Measurements from ENCODE around the gene ZNF362. TPM values are rescaled to one million over a fixed set of nuclear protein-coding genes. Genes with fewer than 3 reads are reported as not detected.

Gene ZNF362
- total RNA-seq, 4 donors from 2014 or later: 20.7 to 44.1 (median 26.7) TPM

GRCh38 chr1:33346533-33346926, 90.2 kb downstream of the ZNF362 start:
- TF ChIP-seq POLR2A (IDR thresholded peaks at IDR 0.05): no peak
- TF ChIP-seq, protein P1, sequence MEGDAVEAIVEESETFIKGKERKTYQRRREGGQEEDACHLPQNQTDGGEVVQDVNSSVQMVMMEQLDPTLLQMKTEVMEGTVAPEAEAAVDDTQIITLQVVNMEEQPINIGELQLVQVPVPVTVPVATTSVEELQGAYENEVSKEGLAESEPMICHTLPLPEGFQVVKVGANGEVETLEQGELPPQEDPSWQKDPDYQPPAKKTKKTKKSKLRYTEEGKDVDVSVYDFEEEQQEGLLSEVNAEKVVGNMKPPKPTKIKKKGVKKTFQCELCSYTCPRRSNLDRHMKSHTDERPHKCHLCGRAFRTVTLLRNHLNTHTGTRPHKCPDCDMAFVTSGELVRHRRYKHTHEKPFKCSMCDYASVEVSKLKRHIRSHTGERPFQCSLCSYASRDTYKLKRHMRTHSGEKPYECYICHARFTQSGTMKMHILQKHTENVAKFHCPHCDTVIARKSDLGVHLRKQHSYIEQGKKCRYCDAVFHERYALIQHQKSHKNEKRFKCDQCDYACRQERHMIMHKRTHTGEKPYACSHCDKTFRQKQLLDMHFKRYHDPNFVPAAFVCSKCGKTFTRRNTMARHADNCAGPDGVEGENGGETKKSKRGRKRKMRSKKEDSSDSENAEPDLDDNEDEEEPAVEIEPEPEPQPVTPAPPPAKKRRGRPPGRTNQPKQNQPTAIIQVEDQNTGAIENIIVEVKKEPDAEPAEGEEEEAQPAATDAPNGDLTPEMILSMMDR (IDR thresholded peaks at IDR 0.05): no peak
- peaks cover 66 to 72% of the 10 kb centered on the region in 2 donors for H3K4me1 ChIP-seq
- WGBS, 2 donors: 43 to 47% methylated on average over 3 of the region's 3 CpGs

GRCh38 chr1:33346927-33347649, 90.8 kb downstream of the ZNF362 start:
- peak; percentile 48 to 53 for DNase-seq
- H3K27ac ChIP-seq: peak overlapping the region; percentile 94 to 96 (median 95)
- peaks cover 60 to 66% of the 10 kb centered on the region in 2 donors for H3K4me1 ChIP-seq
- no peaks in the 10 kb centered on the region for H3K9me3 ChIP-seq
- peak overlapping the region in 1 of 3 donors; percentile 65 for H3K4me3 ChIP-seq (replicated peaks in 1 of 3)
- intact Hi-C loops (cut with DNase I): no loop called here
- TF ChIP-seq, protein P1 (IDR thresholded peaks at IDR 0.05): no peak
- TF ChIP-seq POLR2A (IDR thresholded peaks at IDR 0.05): peak in 1 of 2 donors; percentile 56
- WGBS, 2 donors: 12 to 17% methylated on average over 2 of the region's 2 CpGs
- H3K27me3 ChIP-seq: no peaks in the 10 kb centered on the region
- H3K36me3 ChIP-seq: no peaks in the 10 kb centered on the region

More at GRCh38 chr1:33346533-33346926, 90.2 kb downstream of the ZNF362 start:
- Histone ChIP-seq H3K4me3 (replicated peaks in 1 of 3) (no peak overlapping the region), H3K27ac (peak overlapping the region; percentile 94 to 96 (median 95)), H3K36me3 (no peaks in the 10 kb centered on the region), H3K9me3 (no peaks in the 10 kb centered on the region), H3K27me3 (no peaks in the 10 kb centered on the region)
- intact Hi-C loops (cut with DNase I): no loop called here
- no peak for DNase-seq

GRCh38 chr1:33347650-33347992, 91.3 kb downstream of the ZNF362 start:
- 28 to 37% methylated on average over 5 of the region's 5 CpGs for WGBS, 2 donors
- Histone ChIP-seq H3K36me3 (no peaks in the 10 kb centered on the region), H3K27ac (peak overlapping the region; percentile 94 to 96 (median 95)), H3K4me1 (peaks cover 55 to 61% of the 10 kb centered on the region in 2 donors), H3K9me3 (no peaks in the 10 kb centered on the region), H3K4me3 (replicated peaks in 1 of 3) (peak overlapping the region in 2 of 3 donors; percentile 65 to 70), H3K27me3 (no peaks in the 10 kb centered on the region)
- no peak for DNase-seq
- intact Hi-C loops (cut with DNase I): no loop called here
- TF ChIP-seq, protein P1 (IDR thresholded peaks at IDR 0.05): no peak
- no peak for TF ChIP-seq POLR2A (IDR thresholded peaks at IDR 0.05)

GRCh38 chr1:33348194-33348593, 91.9 kb downstream of the ZNF362 start:
- peak overlapping the region; percentile 58 to 70 (median 65) for H3K4me3 ChIP-seq (replicated peaks in 1 of 3)
- no peaks in the 10 kb centered on the region for H3K9me3 ChIP-seq
- TF ChIP-seq POLR2A (IDR thresholded peaks at IDR 0.05): no peak
- TF ChIP-seq, protein P1 (IDR thresholded peaks at IDR 0.05): no peak
- DNase-seq: no peak
- H3K36me3 ChIP-seq: no peaks in the 10 kb centered on the region
- H3K27me3 ChIP-seq: no peaks in the 10 kb centered on the region
- H3K27ac ChIP-seq: peak overlapping the region; percentile 94 to 96 (median 95)
- peaks cover 50 to 55% of the 10 kb centered on the region in 2 donors for H3K4me1 ChIP-seq
- WGBS, 2 donors: 30 to 33% methylated on average over 2 of the region's 2 CpGs
- intact Hi-C loops (cut with DNase I): no loop called here

DNA sequence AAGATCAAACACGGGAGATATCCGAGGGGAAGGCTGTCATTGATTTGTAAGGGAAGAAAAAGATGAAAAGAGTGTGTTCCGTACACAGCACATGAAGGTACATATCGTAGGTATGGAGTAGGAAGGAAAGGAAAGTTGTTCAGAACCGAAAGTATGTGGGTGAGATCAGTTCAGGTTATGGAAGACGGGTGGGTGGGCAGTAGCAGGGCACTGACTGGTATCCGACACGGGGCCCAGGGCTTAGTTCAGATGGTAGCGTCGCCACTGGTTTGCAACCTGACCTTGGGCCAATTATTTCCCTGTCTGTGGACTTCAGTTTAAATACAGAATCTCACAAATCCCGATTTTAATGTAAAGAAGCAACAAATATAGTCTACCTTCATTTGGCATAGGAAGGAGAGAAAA, 92.4 kb downstream of the ZNF362 start:
- WGBS, 2 donors: 4% methylated on average over 11 of the region's 11 CpGs
- Histone ChIP-seq H3K9me3 (no peaks in the 10 kb centered on the region), H3K4me3 (replicated peaks in 1 of 3) (peak overlapping the region; percentile 58 to 70 (median 65)), H3K4me1 (peaks cover 46 to 50% of the 10 kb centered on the region in 2 donors), H3K27ac (peak overlapping the region; percentile 94 to 96 (median 95)), H3K27me3 (no peaks in the 10 kb centered on the region), H3K36me3 (no peaks in the 10 kb centered on the region)
- intact Hi-C loops (cut with DNase I): no loop called here
- TF ChIP-seq, protein P1 (IDR thresholded peaks at IDR 0.05): no peak
- TF ChIP-seq POLR2A (IDR thresholded peaks at IDR 0.05): no peak
- DNase-seq: no peak

Measured in thyroid gland (tissue), 4 donors.